NCI-H748 treated with DMSO at 0.1 percent for 48 hours (cell line): ENCODE measurements around the gene MGAT5B.

Experiments
- DNase-seq: peaks from one replicate; lab custom pipeline; 2025; lab: John Stamatoyannopoulos, UW

Gene MGAT5B

GRCh38 chr17:76905836-76906235 is 37.6 kb downstream of the MGAT5B start:
- DNase-seq, result no peak

- DNase-seq, result no peak
These were observed 38.3 kb downstream of the MGAT5B start for GRCh38 chr17:76906463-76906862.

GRCh38 chr17:76907352-76907751 is 39.1 kb downstream of the MGAT5B start:
- DNase-seq, result no peak

GRCh38 chr17:76909971-76910760 is 42.0 kb downstream of the MGAT5B start:
- DNase-seq, result no peak

- no peak for DNase-seq
These were observed 43.3 kb downstream of the MGAT5B start for GRCh38 chr17:76911299-76912017.

- DNase-seq, result no peak
These were observed 44.4 kb downstream of the MGAT5B start for GRCh38 chr17:76912421-76913164.

GRCh38 chr17:76914937-76915336 is 46.7 kb downstream of the MGAT5B start:
- DNase-seq, result no peak

- DNase-seq, result no peak
These were observed 47.8 kb downstream of the MGAT5B start for GRCh38 chr17:76915840-76916510.

- no peak for DNase-seq
These were observed 49.6 kb downstream of the MGAT5B start for GRCh38 chr17:76917829-76918228.

- DNase-seq, result no peak
These were observed 50.6 kb downstream of the MGAT5B start for GRCh38 chr17:76918811-76919210.

GRCh38 chr17:76920364-76921139 is 52.3 kb downstream of the MGAT5B start:
- no peak for DNase-seq

GRCh38 chr17:76921340-76922036 is 53.3 kb downstream of the MGAT5B start:
- DNase-seq, result no peak

GRCh38 chr17:76922084-76922483 is 53.9 kb downstream of the MGAT5B start:
- DNase-seq, result no peak

GRCh38 chr17:76922967-76923366 is 54.8 kb downstream of the MGAT5B start:
- no peak for DNase-seq

- DNase-seq, result no peak
These were observed 55.3 kb downstream of the MGAT5B start for GRCh38 chr17:76923491-76923890.

GRCh38 chr17:76924345-76925342 is 56.4 kb downstream of the MGAT5B start:
- no peak for DNase-seq

GRCh38 chr17:76925441-76925891 is 57.3 kb downstream of the MGAT5B start:
- no peak for DNase-seq

- no peak for DNase-seq
These were observed 58.1 kb downstream of the MGAT5B start for GRCh38 chr17:76926237-76926866.

- no peak for DNase-seq
These were observed 59.4 kb downstream of the MGAT5B start for GRCh38 chr17:76927577-76927976.
